T47D (cell line): ENCODE data around the gene MAST4.
"Not testable (repeated sequence)": the region's sequence is repeated elsewhere in the genome, so short reads cannot be mapped to it uniquely, and the experiment has no call there.

Experiments
- DNase-seq, 2 experiments: peaks; one replicate each; pipeline versions ENCODE4 v3.0.0 to v3.0.0-alpha.2; 2011 to 2012; ENCODE audit warnings: low read depth in 1 of 2, low spot score in 1 of 2
- JUND ChIP-seq: IDR thresholded peaks from 2 replicates; pipeline ENCODE4 v1.6.1; 2012; ENCODE audit warnings: low read depth
- in situ Hi-C: cut with HindIII; loops from 2 replicates; pipeline ENCODE4 v1.10.0; 2016; ENCODE audit warnings: low sequenced_read_pairs, low pct_unique_long_range_greater_than_20kb

MAST4 gene

DNA sequence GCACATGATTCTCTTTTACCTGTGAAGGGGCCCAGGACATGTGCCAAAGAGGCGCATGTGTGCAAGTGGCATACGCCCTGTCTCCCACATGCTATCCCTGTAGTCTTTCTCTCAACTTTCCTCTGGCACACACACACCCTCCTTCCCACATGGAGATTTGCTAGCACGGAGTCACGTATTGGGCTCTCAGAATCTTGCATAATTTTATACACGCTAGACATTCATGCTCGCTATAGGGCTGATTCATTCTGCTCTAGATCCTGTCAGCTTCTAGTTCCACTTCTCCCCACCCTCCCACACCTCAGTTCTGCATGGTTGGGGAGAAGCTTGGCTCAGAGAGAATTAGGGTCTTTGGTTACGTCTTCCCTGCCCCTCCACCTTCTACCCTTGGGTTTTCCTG is 527.6 kb downstream of the MAST4 start:
- TF ChIP-seq JUND, result no peak
- in situ Hi-C loops, result no loop called here
- DNase-seq, result no peak

DNA sequence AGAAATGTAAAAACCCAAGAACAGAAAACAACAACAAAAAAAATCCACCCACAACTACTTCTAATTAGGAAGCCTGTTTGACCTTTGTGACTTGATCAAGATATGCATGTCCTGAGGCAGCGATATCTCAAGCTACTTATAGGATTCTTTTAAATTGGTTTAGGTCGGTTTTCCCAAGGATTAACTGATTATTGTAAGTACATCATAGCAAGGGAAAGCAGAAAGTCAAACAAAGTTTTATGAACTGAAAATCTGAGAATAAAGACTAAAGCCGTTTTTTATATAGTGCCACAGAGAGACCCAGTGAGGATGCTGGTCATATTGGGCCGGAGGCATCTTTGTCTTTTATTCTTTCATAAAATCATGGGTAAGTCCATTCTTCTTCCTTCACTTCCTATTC is 528.4 kb downstream of the MAST4 start:
- no peak for DNase-seq
- in situ Hi-C loops, result no loop called here

GRCh38 chr5:67127347-67127895 is 531.2 kb downstream of the MAST4 start:
- DNase-seq, in situ Hi-C loops: not testable (repeated sequence)

More for the DNA sequence above, 528.4 kb downstream of the MAST4 start:
- no peak for TF ChIP-seq JUND

- no peak for DNase-seq
- no peak for TF ChIP-seq JUND
- in situ Hi-C loops, result no loop called here
These were observed 533.6 kb downstream of the MAST4 start for GRCh38 chr5:67129768-67130167.

GRCh38 chr5:67133217-67133616 is 537.0 kb downstream of the MAST4 start:
- in situ Hi-C loops, result no loop called here
- DNase-seq, result no peak
- no peak for TF ChIP-seq JUND

DNA sequence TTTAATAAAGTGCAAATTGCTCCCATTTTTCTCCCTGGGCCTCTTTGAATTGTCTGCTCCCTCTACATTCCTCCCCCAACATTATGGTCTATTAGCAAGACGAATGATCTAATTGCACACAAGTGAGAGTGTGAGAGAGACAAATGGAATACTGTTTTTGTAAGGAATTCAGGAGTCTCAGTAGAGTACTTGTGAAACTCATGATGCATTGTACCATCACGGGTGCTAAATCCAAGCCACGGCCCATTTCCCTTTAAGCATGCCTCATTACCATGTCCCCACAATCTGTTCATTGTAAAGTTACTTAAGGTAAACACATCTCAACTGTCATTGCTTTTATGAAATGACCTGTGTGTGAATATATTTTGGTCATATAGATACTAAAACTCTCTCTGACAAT is 537.6 kb downstream of the MAST4 start:
- in situ Hi-C loops, result no loop called here
- DNase-seq, result no peak
- no peak for TF ChIP-seq JUND

GRCh38 chr5:67135381-67135984 is 539.3 kb downstream of the MAST4 start:
- in situ Hi-C loops, result no loop called here
- no peak for TF ChIP-seq JUND
- no peak for DNase-seq

DNA sequence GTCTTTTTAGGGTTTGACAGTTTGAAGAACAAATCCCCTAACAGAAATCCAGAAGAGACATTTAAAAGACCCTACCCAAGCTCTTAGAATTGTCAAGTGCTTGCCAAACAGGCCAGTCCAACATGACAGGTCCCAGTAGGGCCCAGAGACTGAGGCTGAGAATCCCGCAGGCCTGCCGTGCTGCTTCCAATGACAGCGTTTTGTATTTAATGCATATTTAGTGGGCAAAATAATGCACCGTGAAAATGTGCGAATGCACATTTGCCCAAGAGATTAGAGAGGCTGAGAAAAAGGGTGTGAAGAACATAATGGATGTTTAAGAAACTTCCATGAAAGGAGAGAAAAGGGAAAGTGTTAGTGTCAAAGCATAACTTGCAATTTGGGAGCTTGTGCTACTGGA is 542.8 kb downstream of the MAST4 start:
- DNase-seq, result no peak
- in situ Hi-C loops, result no loop called here

DNA sequence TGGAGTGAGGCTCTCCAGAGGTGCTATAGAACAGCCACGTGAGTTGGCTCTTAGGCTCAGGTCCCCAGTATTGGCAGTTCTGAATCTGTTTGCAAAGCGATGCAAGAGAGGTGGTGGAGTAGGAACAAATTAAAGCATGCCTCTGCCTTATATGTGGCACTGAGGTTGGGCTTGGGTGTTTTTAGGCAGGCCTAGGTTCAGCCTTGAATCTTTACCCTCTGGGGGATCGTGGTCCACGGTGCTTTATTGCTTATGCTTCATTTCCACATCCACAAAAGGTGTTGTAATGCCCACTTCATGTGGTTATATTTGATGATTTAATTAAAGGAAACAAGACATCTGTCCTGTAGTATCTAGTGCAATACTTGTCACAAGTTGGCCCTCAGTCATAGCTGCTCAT is 544.2 kb downstream of the MAST4 start:
- no peak for DNase-seq
- in situ Hi-C loops, result no loop called here
- TF ChIP-seq JUND, result no peak

More for the DNA sequence above, 542.8 kb downstream of the MAST4 start:
- TF ChIP-seq JUND, result no peak

GRCh38 chr5:67141644-67142043 is 545.5 kb downstream of the MAST4 start:
- in situ Hi-C loops, result no loop called here

DNA sequence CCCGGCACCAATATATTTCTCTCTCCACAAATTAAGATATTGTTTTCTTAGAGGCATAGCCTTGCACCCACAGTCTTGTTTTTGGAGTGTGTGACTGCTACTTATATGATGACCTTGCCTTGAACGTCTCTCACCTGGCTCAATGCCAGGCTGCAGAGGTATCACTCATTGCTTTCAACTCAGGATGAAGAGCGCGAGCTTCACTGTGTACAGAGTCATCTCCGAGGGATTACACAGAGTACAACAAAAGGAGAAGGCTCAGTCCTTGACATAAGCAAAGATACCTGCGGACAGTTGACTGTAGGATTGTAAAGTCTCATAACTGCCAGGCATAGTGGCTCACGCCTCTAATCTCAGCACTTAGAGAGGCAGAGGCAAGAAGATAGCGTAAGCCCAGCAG is 546.6 kb downstream of the MAST4 start:
- in situ Hi-C loops, result no loop called here
- TF ChIP-seq JUND, result no peak
- no peak for DNase-seq

More at GRCh38 chr5:67141644-67142043, 545.5 kb downstream of the MAST4 start:
- no peak for TF ChIP-seq JUND
- DNase-seq, result no peak

- in situ Hi-C loops, result no loop called here
- DNase-seq, result no peak
- TF ChIP-seq JUND, result no peak
These were observed 547.4 kb downstream of the MAST4 start for GRCh38 chr5:67143549-67143948.

DNA sequence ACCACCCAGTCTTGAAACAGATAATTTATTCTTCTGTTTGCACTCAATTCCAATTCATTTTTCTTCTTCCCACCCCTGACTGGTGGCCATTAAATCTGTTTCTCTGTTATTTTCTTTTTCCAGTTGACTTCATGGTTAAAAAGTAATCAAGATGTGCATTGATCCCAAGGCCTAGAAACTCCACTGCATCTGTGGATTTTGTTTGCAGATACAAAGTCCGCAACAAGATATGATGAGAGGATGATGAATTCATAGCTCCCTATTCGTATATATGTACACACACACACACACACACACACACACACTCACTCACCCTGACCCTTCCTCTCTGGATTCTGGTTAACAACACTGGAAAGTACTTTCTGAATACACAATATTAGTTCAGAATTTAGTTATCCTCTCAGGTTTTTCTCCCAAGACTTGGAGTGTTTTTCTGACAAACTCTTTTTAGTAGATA is 548.0 kb downstream of the MAST4 start:
- in situ Hi-C loops, result no loop called here
- no peak for TF ChIP-seq JUND
- no peak for DNase-seq

DNA sequence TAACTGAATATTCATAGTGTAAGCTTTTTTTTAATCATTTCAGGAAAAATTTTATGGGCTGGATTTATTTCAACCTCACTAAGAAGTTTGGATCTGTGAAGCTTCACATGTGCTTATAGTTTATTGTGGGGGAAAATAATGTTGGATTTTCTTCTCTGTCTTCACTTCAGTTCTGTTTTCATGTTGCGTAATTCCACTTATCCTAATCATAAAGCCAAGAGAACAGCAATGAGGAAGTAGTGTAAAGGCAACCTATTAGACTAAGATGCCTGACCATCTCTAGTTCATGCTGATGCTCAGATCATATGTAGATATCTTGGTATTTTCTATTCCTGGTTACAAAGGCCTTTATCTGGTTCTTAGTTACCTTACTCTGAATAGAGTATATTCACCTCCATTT is 550.4 kb downstream of the MAST4 start:
- DNase-seq, result no peak
- no peak for TF ChIP-seq JUND
- in situ Hi-C loops, result no loop called here
